Esophagus squamous epithelium (tissue), 4 donors: ENCODE measurements around the gene GMDS.

ENCODE experiments used
- CTCF ChIP-seq, 6 experiments: fragments of 450-650 bp in 4 of 6; fragments of 200-600 bp in 2 of 6; sonication (generic) in 2 of 6; IDR thresholded peaks; one replicate each; pipeline ENCODE4 v1.5.1; 2016 to 2019; ENCODE audit warnings: antibody characterized with exemption in 6 of 6, mild to moderate bottlenecking in 4 of 6, moderate library complexity in 4 of 6
- POLR2A ChIP-seq, 4 donors: fragments of 450-650 bp; IDR thresholded peaks; one replicate each; pipeline ENCODE4 v1.6.1; 2017; ENCODE audit warnings: antibody characterized with exemption in 4 of 4, mild to moderate bottlenecking in 4 of 4, moderate library complexity in 3 of 4

GRCh38 chr6:1592852-1593251, 652.6 kb downstream of the GMDS start:
- TF ChIP-seq CTCF (IDR thresholded peaks at IDR 0.05) (no peak), POLR2A (IDR thresholded peaks at IDR 0.05) (no peak)
